Gastrocnemius medialis (tissue), 4 donors: ENCODE results near the gene RXRA. TPM values are rescaled to one million over a fixed set of nuclear protein-coding genes. Genes with fewer than 3 reads are reported as not detected.
A peak's percentile ranks its signal among the peaks of the same experiment; 100 is the strongest.

Experiments
- ATAC-seq, 2 donors: fragments of 150-250 bp; one replicate each; pipeline ENCODE4 v1.9.1; 2016
- DNase-seq, 2 donors: peaks; one replicate each; pipeline ENCODE4 v3.0.0-alpha.2; 2019
- H3K27ac ChIP-seq, 4 donors: fragments of 200-600 bp; sonication (generic); 1 replicate in 1 of 4; 2 replicates in 3 of 4; pipeline ENCODE4 v1.5.1; 2016 to 2018; ENCODE audit warnings: mild to moderate bottlenecking in 2 of 4, moderate library complexity in 1 of 4
- H3K27me3 ChIP-seq, 3 donors: fragments of 200-600 bp; sonication (generic) in 2 of 3; 1 replicate in 1 of 3; 2 replicates in 2 of 3; pipeline versions ENCODE4 v1.5.1 to v1.6.0; 2016 to 2019; ENCODE audit warnings: mild to moderate bottlenecking in 1 of 3, moderate library complexity in 1 of 3
- H3K36me3 ChIP-seq, 2 donors: fragments of 200-600 bp; sonication (generic) in 1 of 2; one replicate each; pipeline ENCODE4 v1.5.1; 2017 to 2018
- H3K4me1 ChIP-seq, 2 donors: fragments of 200-600 bp; sonication (generic) in 1 of 2; one replicate each; pipeline ENCODE4 v1.5.1; 2016 to 2017; ENCODE audit warnings: mild to moderate bottlenecking in 2 of 2
- H3K4me3 ChIP-seq, 4 donors: fragments of 200-600 bp; sonication (generic) in 3 of 4; 1 replicate in 1 of 4; 2 replicates in 3 of 4; pipeline ENCODE4 v1.5.1; 2016 to 2019; ENCODE audit warnings: mild to moderate bottlenecking in 2 of 4
- H3K9me3 ChIP-seq, 3 donors: fragments of 200-600 bp; sonication (generic) in 2 of 3; 1 replicate in 1 of 3; 2 replicates in 2 of 3; pipeline ENCODE4 v1.5.1; 2016 to 2019
- CTCF ChIP-seq, 5 experiments: fragments of 450-650 bp in 3 of 5; fragments of 200-600 bp in 2 of 5; sonication (generic) in 2 of 5; IDR thresholded peaks in 4 of 5; conservative IDR thresholded peaks in 1 of 5; 1 replicate in 4 of 5; 2 replicates in 1 of 5; pipeline ENCODE4 v1.5.1; 2016 to 2019; ENCODE audit warnings: antibody characterized with exemption in 5 of 5, mild to moderate bottlenecking in 3 of 5, moderate library complexity in 3 of 5
- POLR2A ChIP-seq, 2 donors: fragments of 450-650 bp; IDR thresholded peaks; one replicate each; pipeline ENCODE4 v1.6.1; 2017; ENCODE audit warnings: antibody characterized with exemption in 2 of 2, mild to moderate bottlenecking in 2 of 2, moderate library complexity in 2 of 2
- in situ Hi-C, 4 donors: fragments of 200-750 bp; cut with MboI; loops; one replicate each; pipeline versions ENCODE4 v1.15.0 to v1.8.0; 2017; ENCODE audit warnings: low sequenced_read_pairs in 4 of 4
- intact Hi-C: fragments of 100-400 bp; cut with DNase I; formaldehyde crosslinking; loops from one replicate; pipeline ENCODE4 v1.15.1; 2023; ENCODE audit warnings: low total_unique reads
- total RNA-seq, 4 donors: library from RNA; depleted of rRNA; stranded (reverse); fragments of >200 nt; gene quantifications; one replicate each; pipeline versions ENCODE4 v1.1.0 to v1.2.3, GENCODE V29; 2016

Gene RXRA
- total RNA-seq, 4 donors from 2014 or later = 70.8 to 224 (median 160) TPM

- no peaks in the 10 kb centered on the region for H3K9me3 ChIP-seq
- H3K27me3 ChIP-seq = no peaks in the 10 kb centered on the region
- DNase-seq (no peak), ATAC-seq (no peak)
- peaks cover 94% of the 10 kb centered on the region in 2 donors for H3K4me1 ChIP-seq
- H3K36me3 ChIP-seq = no peaks in the 10 kb centered on the region
- in situ Hi-C loops (loop anchor here in 2 of 4 donors (10.0 to 25.0 kb wide), 2 partner anchors 105 to 113 kb away; no protein-coding TSS in a partner anchor), intact Hi-C loops (no loop called here)
- H3K4me3 ChIP-seq = no peak overlapping the region
- H3K27ac ChIP-seq = peak overlapping the region; percentile 94 to 99 (median 96)
- no peak for TF ChIP-seq CTCF (IDR thresholded peaks at IDR 0.05 in 4 of 5, conservative IDR thresholded peaks at IDR 0.05 in 1 of 5)
Observed at GRCh38 chr9:134332266-134332665, 6.0 kb downstream of the RXRA start.

- in situ Hi-C loops = loop anchor here in 2 of 4 donors (10.0 to 25.0 kb wide), 2 partner anchors 104 to 112 kb away; no protein-coding TSS in a partner anchor
- H3K36me3 ChIP-seq = no peaks in the 10 kb centered on the region
- ATAC-seq (no peak), DNase-seq (no peak)
- no peak for TF ChIP-seq POLR2A (IDR thresholded peaks at IDR 0.05)
- TF ChIP-seq CTCF (IDR thresholded peaks at IDR 0.05 in 4 of 5, conservative IDR thresholded peaks at IDR 0.05 in 1 of 5) = no peak
- peak overlapping the region; percentile 94 to 99 (median 96) for H3K27ac ChIP-seq
- peaks cover 95% of the 10 kb centered on the region in 2 donors for H3K4me1 ChIP-seq
- H3K27me3 ChIP-seq = no peaks in the 10 kb centered on the region
- H3K9me3 ChIP-seq = no peaks in the 10 kb centered on the region
- intact Hi-C loops = no loop called here
- no peak overlapping the region for H3K4me3 ChIP-seq
Observed at GRCh38 chr9:134332841-134333233, 6.6 kb downstream of the RXRA start.

- no peak for DNase-seq
- no peaks in the 10 kb centered on the region for H3K9me3 ChIP-seq
- intact Hi-C loops = no loop called here
- peaks cover 95% of the 10 kb centered on the region in 2 donors for H3K4me1 ChIP-seq
- H3K27ac ChIP-seq = peak overlapping the region; percentile 94 to 99 (median 96)
- H3K4me3 ChIP-seq = no peak overlapping the region
- H3K27me3 ChIP-seq = no peaks in the 10 kb centered on the region
- TF ChIP-seq POLR2A (IDR thresholded peaks at IDR 0.05) (no peak), CTCF (IDR thresholded peaks at IDR 0.05 in 4 of 5, conservative IDR thresholded peaks at IDR 0.05 in 1 of 5) (no peak)
- ATAC-seq = no peak
- no peaks in the 10 kb centered on the region for H3K36me3 ChIP-seq
- in situ Hi-C loops = loop anchor here in 2 of 4 donors (10.0 to 25.0 kb wide), 2 partner anchors 104 to 111 kb away; no protein-coding TSS in a partner anchor
Observed at GRCh38 chr9:134333234-134333873, 7.1 kb downstream of the RXRA start.

GRCh38 chr9:134333874-134334581, 7.8 kb downstream of the RXRA start:
- Histone ChIP-seq H3K36me3 (no peaks in the 10 kb centered on the region), H3K4me3 (no peak overlapping the region), H3K9me3 (no peaks in the 10 kb centered on the region), H3K27me3 (no peaks in the 10 kb centered on the region), H3K27ac (peak overlapping the region; percentile 94 to 99 (median 96)), H3K4me1 (peaks cover 95 to 96% of the 10 kb centered on the region in 2 donors)
- no peak for ATAC-seq
- TF ChIP-seq POLR2A (IDR thresholded peaks at IDR 0.05) (no peak), CTCF (IDR thresholded peaks at IDR 0.05 in 4 of 5, conservative IDR thresholded peaks at IDR 0.05 in 1 of 5) (no peak)
- no peak for DNase-seq
- in situ Hi-C loops = loop anchor here in 2 of 4 donors (10.0 to 25.0 kb wide), 2 partner anchors 103 to 111 kb away; no protein-coding TSS in a partner anchor
- intact Hi-C loops = no loop called here
